SK-N-MC (cell line): Measurements from ENCODE around the gene TMEM59.

Source experiments
- DNase-seq: peaks from one replicate; pipeline ENCODE4 v3.0.0-alpha.2; 2011; ENCODE audit warnings: low read depth, low spot score
- H3K27ac ChIP-seq: fragments of 200-600 bp; sonication (generic); 2 replicates; pipeline ENCODE4 v1.5.1; 2016; ENCODE audit warnings: mixed run types
- H3K36me3 ChIP-seq: fragments of 200-600 bp; sonication (generic); 2 replicates; pipeline ENCODE4 v1.6.1; 2017; ENCODE audit warnings: antibody characterized with exemption, low read length, mixed read lengths; ENCODE audit not compliant: insufficient read depth
- H3K4me3 ChIP-seq: fragments of 200-600 bp; sonication (generic); 2 replicates; pipeline ENCODE4 v1.5.1; 2016
- H3K9ac ChIP-seq: fragments of 200-600 bp; sonication (generic); 2 replicates; pipeline ENCODE4 v1.8.0; 2017; ENCODE audit warnings: mixed run types, mixed read lengths; ENCODE audit not compliant: insufficient read length
- H3K9me3 ChIP-seq: fragments of 200-600 bp; sonication (generic); 2 replicates; pipeline ENCODE4 v1.6.1; 2017; ENCODE audit warnings: low read depth, mild to moderate bottlenecking, antibody characterized with exemption, low read length, moderate library complexity, mixed read lengths
- EZH2 ChIP-seq: fragments of 200-600 bp; sonication (generic); IDR thresholded peaks from one replicate; pipeline ENCODE4 v1.6.1; 2017; ENCODE audit warnings: antibody characterized with exemption
- FOXP2 ChIP-seq: optimal IDR thresholded peaks from 2 replicates; pipeline ENCODE3; 2011; ENCODE audit warnings: mild to moderate bottlenecking, moderate library complexity; ENCODE audit not compliant: insufficient read depth; ENCODE audit errors: extremely low read length, control extremely low read depth
- POLR2AphosphoS5 ChIP-seq: IDR thresholded peaks from 2 replicates; pipeline ENCODE4 v1.6.1; 2012; ENCODE audit warnings: mild to moderate bottlenecking, low read depth, low read length, borderline replicate concordance

Gene TMEM59

DNA sequence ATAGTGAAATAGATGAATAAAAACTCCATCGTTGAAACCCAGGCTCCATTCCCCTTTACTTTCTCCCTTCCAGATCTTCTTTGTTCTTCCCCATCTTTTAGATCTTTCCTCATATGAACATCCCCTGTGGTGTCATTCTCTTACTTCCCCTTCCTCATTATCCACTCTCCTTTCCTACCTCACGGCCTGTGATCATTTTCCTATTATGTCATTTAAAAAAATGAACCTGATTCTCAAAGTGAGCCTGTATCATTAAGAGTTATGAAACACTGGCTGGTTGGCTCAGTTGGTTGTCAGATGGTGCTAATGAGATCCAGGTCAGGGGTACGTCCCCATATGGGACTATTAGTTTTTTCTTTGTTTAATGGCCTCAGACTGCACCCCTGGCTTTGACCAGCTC is 38.7 kb upstream of the TMEM59 start:
- TF ChIP-seq POLR2AphosphoS5 (no peak), FOXP2 (no peak), EZH2 (no peak)
- no peak overlapping the region for H3K27ac ChIP-seq
- no peaks in the 10 kb centered on the region for H3K36me3 ChIP-seq
- no peak overlapping the region for H3K4me3 ChIP-seq
- no peak overlapping the region for H3K9ac ChIP-seq
- no peak for DNase-seq
- no peaks in the 10 kb centered on the region for H3K9me3 ChIP-seq

DNA sequence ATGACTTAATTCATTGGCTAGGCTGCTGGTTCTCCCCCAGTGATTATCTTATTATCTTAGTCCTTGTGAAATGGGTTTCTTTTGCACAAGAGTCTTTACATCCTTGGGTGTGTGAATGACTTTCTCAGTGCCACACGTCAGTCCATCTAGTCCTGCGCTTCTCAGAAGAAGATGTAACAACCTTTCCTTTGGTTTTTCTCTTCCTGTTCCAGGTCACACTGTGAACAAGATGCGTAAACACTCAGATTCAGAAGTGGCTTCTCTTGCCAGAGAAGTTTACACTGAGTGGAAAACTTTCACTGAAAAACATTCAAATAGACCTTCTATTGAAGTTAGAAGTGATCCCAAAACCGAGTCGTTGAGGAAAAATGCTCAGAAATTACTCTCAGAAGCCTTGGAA is 35.4 kb upstream of the TMEM59 start:
- no peak for DNase-seq
- H3K27ac ChIP-seq: no peak overlapping the region
- H3K9ac ChIP-seq: no peak overlapping the region
- no peaks in the 10 kb centered on the region for H3K36me3 ChIP-seq
- H3K9me3 ChIP-seq: no peaks in the 10 kb centered on the region
- H3K4me3 ChIP-seq: no peak overlapping the region
- no peak for TF ChIP-seq EZH2
- TF ChIP-seq FOXP2: no peak
- TF ChIP-seq POLR2AphosphoS5: no peak

DNA sequence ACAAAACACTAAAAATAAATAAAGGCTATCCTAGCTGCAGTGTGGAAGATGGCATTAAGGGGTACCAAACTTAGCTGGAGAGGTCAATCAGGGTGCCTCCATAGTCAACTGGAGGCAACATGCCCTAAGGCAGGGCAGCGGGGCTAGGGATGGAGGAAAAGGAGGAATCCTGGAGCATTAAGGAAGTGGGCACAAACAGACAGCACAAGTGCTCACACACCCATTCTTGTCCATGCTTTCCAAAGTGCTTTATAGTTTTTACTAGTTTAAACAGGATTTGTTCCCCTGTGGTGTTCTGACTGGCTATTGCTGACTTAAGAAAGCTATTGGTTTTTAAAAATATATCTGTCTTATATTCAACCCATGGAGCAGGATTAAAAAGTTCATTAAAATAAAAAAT is 33.8 kb upstream of the TMEM59 start:
- Histone ChIP-seq H3K27ac (no peak overlapping the region), H3K4me3 (no peak overlapping the region), H3K9ac (no peak overlapping the region), H3K36me3 (no peaks in the 10 kb centered on the region), H3K9me3 (no peaks in the 10 kb centered on the region)
- no peak for DNase-seq
- no peak for TF ChIP-seq EZH2
- no peak for TF ChIP-seq FOXP2
- no peak for TF ChIP-seq POLR2AphosphoS5

DNA sequence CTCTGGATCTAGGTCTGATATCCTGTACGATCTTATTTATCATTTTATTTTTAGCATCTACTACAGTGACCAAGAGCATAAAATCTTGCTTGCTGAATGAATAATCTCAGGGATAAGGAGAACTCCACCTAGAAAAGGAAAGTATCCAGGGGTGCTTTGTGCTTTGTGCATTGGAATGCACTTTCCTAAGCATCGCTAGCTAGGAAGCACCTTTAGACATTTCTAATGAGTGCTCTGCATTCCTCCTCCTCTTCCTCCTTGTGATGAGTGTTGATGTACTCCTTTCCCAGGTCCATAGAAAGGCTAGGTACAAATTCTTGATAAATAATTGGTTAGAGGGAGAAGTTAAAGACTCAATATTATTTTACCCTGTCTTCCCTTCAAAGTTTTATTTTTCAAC is 31.8 kb upstream of the TMEM59 start:
- no peak for DNase-seq
- Histone ChIP-seq H3K27ac (no peak overlapping the region), H3K36me3 (no peaks in the 10 kb centered on the region), H3K4me3 (no peak overlapping the region), H3K9ac (no peak overlapping the region), H3K9me3 (no peaks in the 10 kb centered on the region)
- no peak for TF ChIP-seq POLR2AphosphoS5
- no peak for TF ChIP-seq EZH2
- no peak for TF ChIP-seq FOXP2

DNA sequence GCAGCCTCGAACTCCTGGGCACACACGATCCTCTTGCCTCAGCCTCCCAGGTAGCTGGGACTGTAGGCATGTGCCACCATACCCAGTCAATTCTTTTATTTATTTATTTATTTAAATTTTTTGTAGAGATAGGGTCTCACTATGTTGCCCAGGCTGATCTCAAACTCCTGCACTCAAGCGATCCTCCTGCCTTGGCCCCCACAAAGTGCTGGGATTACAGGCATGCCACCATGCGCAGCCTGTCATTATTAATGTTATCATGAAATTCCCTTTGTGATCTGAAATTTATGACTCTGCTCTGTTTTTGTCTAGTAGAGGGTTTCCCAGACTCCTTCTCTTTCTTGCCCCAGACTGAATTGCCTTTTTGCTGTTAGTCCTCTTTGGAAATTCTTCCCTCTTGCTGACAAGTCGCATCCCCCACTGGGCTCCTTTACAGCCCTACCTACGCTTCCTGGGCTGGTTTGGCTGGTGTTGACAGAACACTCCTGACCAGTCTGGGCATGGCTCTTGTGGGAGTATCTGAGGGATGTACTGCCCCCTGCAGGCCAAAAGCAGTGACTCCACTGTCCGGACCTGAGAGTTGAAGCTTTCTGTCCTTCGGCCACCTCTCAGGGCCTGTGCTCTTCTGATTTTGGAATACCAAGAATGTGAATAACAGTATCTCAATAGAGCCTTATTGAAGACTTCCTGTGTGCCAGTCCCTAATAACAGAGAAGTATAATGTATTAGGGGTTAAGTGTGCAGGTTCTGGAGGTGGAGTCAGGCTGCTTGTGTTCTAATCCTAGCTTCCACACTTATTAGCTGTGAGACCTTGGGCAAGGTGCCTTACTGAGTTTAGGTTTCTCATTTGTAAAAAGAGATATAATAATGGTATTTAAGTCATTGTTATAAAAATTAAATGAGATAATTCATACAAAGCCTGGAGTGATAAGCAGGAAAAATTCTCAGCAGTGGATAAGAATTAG is 28.6 kb upstream of the TMEM59 start:
- no peak for DNase-seq
- TF ChIP-seq EZH2 (no peak), POLR2AphosphoS5 (no peak), FOXP2 (no peak)
- H3K9ac ChIP-seq: no peak overlapping the region

DNA sequence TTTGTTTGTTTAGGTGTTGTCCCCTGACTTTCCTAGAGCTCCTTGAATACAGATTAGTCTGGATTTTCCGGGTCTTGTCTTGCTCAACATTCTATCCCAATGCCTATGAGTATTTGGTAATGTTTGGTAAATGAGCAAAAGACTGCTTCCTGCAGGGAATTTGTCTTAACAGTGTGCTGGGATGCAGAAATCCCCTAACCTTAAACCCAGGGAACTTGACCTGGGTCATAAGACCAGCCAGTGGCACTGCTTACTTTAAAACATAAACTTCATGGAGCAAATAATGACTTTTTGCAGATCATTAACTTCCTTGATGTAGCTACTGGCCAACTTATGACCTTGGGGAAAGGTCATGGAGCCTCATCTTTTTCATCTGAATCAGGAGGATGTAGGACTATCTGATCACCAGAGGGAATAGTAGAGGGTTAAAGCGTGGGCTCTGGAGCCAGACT is 27.6 kb upstream of the TMEM59 start:
- H3K9ac ChIP-seq: no peak overlapping the region
- no peak overlapping the region for H3K4me3 ChIP-seq
- DNase-seq: no peak
- TF ChIP-seq FOXP2: no peak
- no peak for TF ChIP-seq EZH2
- TF ChIP-seq POLR2AphosphoS5: no peak
- H3K36me3 ChIP-seq: no peaks in the 10 kb centered on the region
- no peaks in the 10 kb centered on the region for H3K9me3 ChIP-seq
- no peak overlapping the region for H3K27ac ChIP-seq

More for the DNA sequence above, 28.6 kb upstream of the TMEM59 start:
- H3K4me3 ChIP-seq: no peak overlapping the region
- H3K27ac ChIP-seq: no peak overlapping the region
- no peaks in the 10 kb centered on the region for H3K9me3 ChIP-seq
- H3K36me3 ChIP-seq: no peaks in the 10 kb centered on the region

DNA sequence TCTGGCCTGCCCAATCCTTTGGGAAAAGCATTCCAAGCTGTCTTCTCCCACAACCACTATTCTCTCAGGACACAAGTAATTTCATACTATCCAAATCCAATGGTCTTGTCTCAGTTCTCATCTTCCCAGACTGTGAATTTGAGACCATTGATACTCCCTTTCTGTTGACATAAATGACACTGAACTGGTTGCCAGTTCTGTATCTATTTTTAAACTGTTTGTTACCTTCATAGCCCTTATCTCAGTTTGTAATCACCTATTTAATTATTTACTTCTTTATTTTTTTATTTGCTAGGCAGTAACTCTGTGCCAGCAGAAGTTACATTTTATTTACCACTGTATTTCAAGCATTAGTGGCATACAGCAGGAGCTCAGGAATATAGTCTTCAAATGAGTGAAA is 24.4 kb upstream of the TMEM59 start:
- no peak for TF ChIP-seq FOXP2
- no peak for TF ChIP-seq POLR2AphosphoS5
- TF ChIP-seq EZH2: no peak
- Histone ChIP-seq H3K4me3 (no peak overlapping the region), H3K36me3 (no peaks in the 10 kb centered on the region), H3K9me3 (no peaks in the 10 kb centered on the region), H3K9ac (no peak overlapping the region), H3K27ac (no peak overlapping the region)
- no peak for DNase-seq

DNA sequence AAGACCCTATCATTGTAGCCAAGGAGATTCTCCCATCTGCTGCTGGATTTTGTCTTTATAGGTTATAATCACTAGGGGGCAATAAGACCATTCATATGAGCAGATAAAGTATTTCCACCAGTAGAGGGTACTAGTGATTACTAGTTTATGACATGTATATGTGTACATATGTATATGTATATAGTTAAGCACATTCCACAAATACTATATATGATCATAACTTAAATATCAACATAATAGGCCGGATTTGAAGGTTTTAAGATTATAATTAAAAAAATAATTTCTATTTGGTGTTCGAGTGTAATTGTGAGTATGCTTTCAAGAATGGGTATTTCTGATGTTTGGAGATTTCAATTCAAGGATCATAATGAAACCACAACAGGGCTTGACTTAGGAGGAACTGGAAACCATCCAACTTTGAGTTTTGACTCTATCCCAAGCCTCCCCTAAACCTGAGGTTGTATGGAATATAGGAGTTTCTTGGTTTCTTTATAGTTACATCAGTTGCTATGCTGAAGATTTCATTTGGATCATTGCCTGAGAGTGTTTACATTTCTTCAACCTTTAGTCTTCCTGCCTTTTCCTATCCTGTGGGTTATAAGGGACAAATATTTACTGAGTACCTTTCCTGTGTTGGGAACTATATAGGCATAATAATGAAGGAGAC is 17.3 kb upstream of the TMEM59 start:
- Histone ChIP-seq H3K36me3 (peaks cover 4% of the 10 kb centered on the region; the same call in 1 of the 2 replicates), H3K4me3 (no peak overlapping the region), H3K9ac (no peak overlapping the region), H3K27ac (no peak overlapping the region), H3K9me3 (no peaks in the 10 kb centered on the region)
- no peak for TF ChIP-seq FOXP2
- no peak for TF ChIP-seq EZH2
- TF ChIP-seq POLR2AphosphoS5: no peak
- DNase-seq: peak; percentile 68
